Trophoblast cell (in vitro differentiated cells and primary cell): ENCODE measurements around the gene KDM6B.

Experiments
- DNase-seq, 2 donors: peaks; one replicate each; pipeline ENCODE4 v3.0.0-alpha.2; 2016
- H2AFZ ChIP-seq: 2 replicates; pipeline ENCODE4 v1.6.1; 2013; ENCODE audit warnings: low read length, moderate library complexity, mild to moderate bottlenecking; ENCODE audit not compliant: insufficient read depth, poor library complexity
- H2AK5ac ChIP-seq: 2 replicates; pipeline ENCODE4 v1.6.1; 2013; ENCODE audit warnings: mild to moderate bottlenecking, low read length
- H2BK120ac ChIP-seq: 2 replicates; pipeline ENCODE4 v1.6.1; 2013; ENCODE audit warnings: low read length, mild to moderate bottlenecking, moderate library complexity; ENCODE audit not compliant: insufficient read depth, poor library complexity
- H2BK12ac ChIP-seq: 2 replicates; pipeline ENCODE4 v1.6.1; 2013; ENCODE audit warnings: mild to moderate bottlenecking, low read length, moderate library complexity
- H2BK5ac ChIP-seq: 2 replicates; pipeline ENCODE4 v1.6.1; 2013; ENCODE audit warnings: low read length, low read depth, moderate library complexity, mild to moderate bottlenecking; ENCODE audit not compliant: poor library complexity
- H3K14ac ChIP-seq: 2 replicates; pipeline ENCODE4 v1.6.1; 2013; ENCODE audit warnings: mild to moderate bottlenecking, low read length
- H3K18ac ChIP-seq: 2 replicates; pipeline ENCODE4 v1.6.1; 2013; ENCODE audit warnings: mild to moderate bottlenecking, low read length
- H3K23ac ChIP-seq: 2 replicates; pipeline ENCODE4 v1.6.1; 2013; ENCODE audit warnings: low read length
- H3K27ac ChIP-seq: 2 replicates; pipeline ENCODE4 v1.5.1; 2013; ENCODE audit warnings: low read depth, mild to moderate bottlenecking, inconsistent platforms, low read length, moderate library complexity
- H3K27me3 ChIP-seq: 2 replicates; pipeline ENCODE4 v1.6.1; 2013; ENCODE audit warnings: inconsistent platforms, mild to moderate bottlenecking, low read length, moderate library complexity; ENCODE audit not compliant: insufficient read depth
- H3K36me3 ChIP-seq, 2 experiments: 1 replicate in 1 of 2; 2 replicates in 1 of 2; pipeline ENCODE4 v1.6.1; 2013; ENCODE audit warnings: low read length in 2 of 2, mild to moderate bottlenecking in 2 of 2, moderate library complexity in 1 of 2; ENCODE audit not compliant: insufficient read depth in 2 of 2, control insufficient read depth in 1 of 2
- H3K4ac ChIP-seq: 2 replicates; pipeline ENCODE4 v1.6.1; 2013; ENCODE audit warnings: low read depth, mild to moderate bottlenecking, low read length, moderate library complexity
- H3K4me1 ChIP-seq, 2 experiments: 1 replicate in 1 of 2; 2 replicates in 1 of 2; pipeline ENCODE4 v1.6.1; 2013; ENCODE audit warnings: low read length in 2 of 2, mild to moderate bottlenecking in 2 of 2, moderate library complexity in 1 of 2; ENCODE audit not compliant: insufficient read depth in 2 of 2, control insufficient read depth in 1 of 2
- H3K4me2 ChIP-seq: 2 replicates; pipeline ENCODE4 v1.6.1; 2013; ENCODE audit warnings: inconsistent platforms, mild to moderate bottlenecking, low read length, moderate library complexity
- H3K4me3 ChIP-seq: 2 replicates; pipeline ENCODE4 v1.5.1; 2013; ENCODE audit warnings: mild to moderate bottlenecking, low read depth, low read length, inconsistent platforms
- H3K79me1 ChIP-seq: one replicate; pipeline ENCODE4 v1.6.1; 2013; ENCODE audit warnings: low read length
- H3K79me2 ChIP-seq: 2 replicates; pipeline ENCODE4 v1.6.1; 2013; ENCODE audit warnings: low read length, mild to moderate bottlenecking; ENCODE audit not compliant: control insufficient read depth, insufficient read depth, poor library complexity
- H3K9ac ChIP-seq: 2 replicates; pipeline ENCODE4 v1.6.1; 2013; ENCODE audit warnings: mild to moderate bottlenecking, low read length
- H3K9me3 ChIP-seq: 2 replicates; pipeline ENCODE4 v1.6.1; 2013; ENCODE audit warnings: low read depth, mild to moderate bottlenecking, control low read depth, inconsistent platforms, low read length; ENCODE audit not compliant: insufficient read depth
- H4K12ac ChIP-seq: 2 replicates; pipeline ENCODE4 v1.6.1; 2013; ENCODE audit warnings: low read depth, mild to moderate bottlenecking, low read length, moderate library complexity
- H4K8ac ChIP-seq: 2 replicates; pipeline ENCODE4 v1.6.1; 2013; ENCODE audit warnings: low read depth, mild to moderate bottlenecking, low read length, moderate library complexity
- H4K91ac ChIP-seq: one replicate; pipeline ENCODE4 v1.6.1; 2013; ENCODE audit warnings: low read depth, mild to moderate bottlenecking, low read length, moderate library complexity
- WGBS: extraction: QIAGEN DNeasy Blood & Tissue Kit; methylation state at CpG from one replicate; pipeline ENCODE4 v1.1.7; 2013; ENCODE audit warnings: missing lambda C conversion rate; ENCODE audit not compliant: insufficient read length, insufficient coverage; ENCODE audit errors: extremely low coverage; 5-methylcytosine and 5-hydroxymethylcytosine counted together

The KDM6B gene

GRCh38 chr17:7817643-7817964, 16.4 kb upstream of the KDM6B start:
- Histone ChIP-seq H3K9me3 (peaks cover 5% of the 10 kb centered on the region), H3K36me3 (no peaks in the 10 kb centered on the region), H3K23ac (no peak overlapping the region), H3K9ac (no peak overlapping the region), H3K4me3 (no peak overlapping the region), H2BK5ac (no peak overlapping the region), H2BK120ac (no peak overlapping the region), H3K18ac (no peak overlapping the region), H3K4me2 (no peak overlapping the region), H3K4me1 (peaks cover 3 to 4% of the 10 kb centered on the region in 2 experiments), H4K8ac (no peak overlapping the region), H2BK12ac (no peak overlapping the region), H3K27me3 (no peaks in the 10 kb centered on the region), H3K79me1 (no peaks in the 10 kb centered on the region), H4K12ac (no peak overlapping the region), H3K14ac (no peak overlapping the region), H3K79me2 (no peaks in the 10 kb centered on the region), H2AK5ac (no peak overlapping the region), H4K91ac (no peak overlapping the region), H2AFZ (no peak overlapping the region), H3K27ac (no peak overlapping the region), H3K4ac (no peak overlapping the region)
- WGBS: no CpG with 5 or more reads among the region's 9 CpGs
- no peak for DNase-seq

DNA sequence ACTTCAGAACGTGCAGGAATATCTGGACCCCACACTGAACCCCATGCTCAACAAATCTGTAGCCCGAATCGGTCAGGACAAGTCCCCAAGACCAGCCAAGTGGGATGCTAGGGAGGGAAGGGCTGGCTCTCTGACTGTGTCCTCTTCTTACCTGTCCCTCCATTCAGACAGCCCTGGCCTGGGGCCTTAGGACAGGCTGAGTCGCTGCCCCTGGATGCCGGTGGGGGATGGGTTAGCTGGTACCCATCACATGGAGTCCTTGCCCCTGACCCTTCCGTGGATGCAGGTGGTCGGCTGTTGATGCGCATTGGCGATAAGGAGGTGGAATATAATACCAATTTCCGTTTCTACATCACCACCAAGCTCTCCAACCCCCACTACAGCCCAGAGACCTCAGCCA, 16.0 kb upstream of the KDM6B start:
- no CpG with 5 or more reads among the region's 10 CpGs for WGBS
- peaks cover 5% of the 10 kb centered on the region for H3K9me3 ChIP-seq
- no peak overlapping the region for H4K91ac ChIP-seq

GRCh38 chr17:7818746-7819645, 15.0 kb upstream of the KDM6B start:
- no CpG with 5 or more reads among the region's 27 CpGs for WGBS
- H2AK5ac ChIP-seq: no peak overlapping the region
- no peak overlapping the region for H3K4ac ChIP-seq
- H2BK120ac ChIP-seq: no peak overlapping the region
- H3K27ac ChIP-seq: no peak overlapping the region
- H3K27me3 ChIP-seq: no peaks in the 10 kb centered on the region
- no peak overlapping the region for H4K91ac ChIP-seq
- no peak overlapping the region for H3K18ac ChIP-seq
- no peaks in the 10 kb centered on the region for H3K79me1 ChIP-seq
- no peak overlapping the region for H4K8ac ChIP-seq
- no peak overlapping the region for H2AFZ ChIP-seq
- no peak overlapping the region for H3K14ac ChIP-seq
- H2BK12ac ChIP-seq: no peak overlapping the region
- H3K23ac ChIP-seq: no peak overlapping the region
- no peaks in the 10 kb centered on the region for H3K79me2 ChIP-seq
- H3K36me3 ChIP-seq: no peaks in the 10 kb centered on the region
- no peak overlapping the region for H3K4me2 ChIP-seq
- DNase-seq: no peak
- no peak overlapping the region for H2BK5ac ChIP-seq
- peaks cover 5% of the 10 kb centered on the region for H3K9me3 ChIP-seq
- peak overlapping the region; percentile 37 for H3K9ac ChIP-seq
- H4K12ac ChIP-seq: no peak overlapping the region
- H3K4me1 ChIP-seq: peaks cover 8 to 10% of the 10 kb centered on the region in 2 experiments
- peak overlapping the region; percentile 8 for H3K4me3 ChIP-seq

More for the DNA sequence above, 16.0 kb upstream of the KDM6B start:
- Histone ChIP-seq H2AFZ (no peak overlapping the region), H3K36me3 (no peaks in the 10 kb centered on the region), H3K23ac (no peak overlapping the region), H2AK5ac (no peak overlapping the region), H3K79me1 (no peaks in the 10 kb centered on the region), H3K79me2 (no peaks in the 10 kb centered on the region), H4K12ac (no peak overlapping the region), H3K14ac (no peak overlapping the region), H2BK12ac (no peak overlapping the region), H3K18ac (no peak overlapping the region), H2BK5ac (no peak overlapping the region), H3K4me1 (peaks cover 3 to 4% of the 10 kb centered on the region in 2 experiments), H4K8ac (no peak overlapping the region), H3K27ac (no peak overlapping the region), H3K4me2 (no peak overlapping the region), H3K27me3 (no peaks in the 10 kb centered on the region), H3K9ac (no peak overlapping the region), H3K4ac (no peak overlapping the region), H3K4me3 (no peak overlapping the region), H2BK120ac (no peak overlapping the region)
- no peak for DNase-seq

GRCh38 chr17:7820231-7820630, 13.8 kb upstream of the KDM6B start:
- H2BK5ac ChIP-seq: no peak overlapping the region
- WGBS: no CpG with 5 or more reads among the region's 5 CpGs

More at GRCh38 chr17:7820231-7820630, 13.8 kb upstream of the KDM6B start:
- no peak overlapping the region for H3K9ac ChIP-seq
- no peak overlapping the region for H3K27ac ChIP-seq
- H3K4me3 ChIP-seq: no peak overlapping the region
- H2BK120ac ChIP-seq: no peak overlapping the region
- no peaks in the 10 kb centered on the region for H3K36me3 ChIP-seq
- no peak overlapping the region for H4K12ac ChIP-seq
- peaks cover 4% of the 10 kb centered on the region for H3K9me3 ChIP-seq
- no peak overlapping the region for H2BK12ac ChIP-seq
- H3K4me1 ChIP-seq: peaks cover 8 to 12% of the 10 kb centered on the region in 2 experiments
- H3K27me3 ChIP-seq: no peaks in the 10 kb centered on the region
- DNase-seq: no peak
- no peaks in the 10 kb centered on the region for H3K79me1 ChIP-seq
- H4K91ac ChIP-seq: no peak overlapping the region
- H3K18ac ChIP-seq: no peak overlapping the region
- no peak overlapping the region for H3K23ac ChIP-seq
- no peak overlapping the region for H3K14ac ChIP-seq
- H3K79me2 ChIP-seq: no peaks in the 10 kb centered on the region
- no peak overlapping the region for H3K4ac ChIP-seq
- H2AK5ac ChIP-seq: no peak overlapping the region
- no peak overlapping the region for H2AFZ ChIP-seq
- no peak overlapping the region for H4K8ac ChIP-seq
- H3K4me2 ChIP-seq: no peak overlapping the region
